HepG2 (cell line): Measurements from ENCODE around the gene CADM2.

Experiments used
- ETV6 ChIP-seq: sonication (generic); formaldehyde crosslinking; conservative IDR thresholded peaks from 2 replicates; pipeline ENCODE4 v1.4.0; 2020; ENCODE audit warnings: missing genetic modification reagents
- TF ChIP-seq, protein P1 (sequence below), 2 experiments: IDR thresholded peaks; 2 replicates each; pipeline ENCODE4 v1.6.1; 2011 to 2012; ENCODE audit warnings: low read length in 2 of 2, borderline replicate concordance in 1 of 2, low read depth in 1 of 2, mild to moderate bottlenecking in 1 of 2, moderate library complexity in 1 of 2
- TF ChIP-seq, protein P2 (sequence below): sonication (generic); formaldehyde crosslinking; conservative IDR thresholded peaks from 2 replicates; pipeline ENCODE4 v1.4.0; 2020; ENCODE audit warnings: missing genetic modification reagents
- TF ChIP-seq, protein P3 (sequence below): IDR thresholded peaks from 2 replicates; pipeline ENCODE4 v1.6.1; 2016

DNA sequence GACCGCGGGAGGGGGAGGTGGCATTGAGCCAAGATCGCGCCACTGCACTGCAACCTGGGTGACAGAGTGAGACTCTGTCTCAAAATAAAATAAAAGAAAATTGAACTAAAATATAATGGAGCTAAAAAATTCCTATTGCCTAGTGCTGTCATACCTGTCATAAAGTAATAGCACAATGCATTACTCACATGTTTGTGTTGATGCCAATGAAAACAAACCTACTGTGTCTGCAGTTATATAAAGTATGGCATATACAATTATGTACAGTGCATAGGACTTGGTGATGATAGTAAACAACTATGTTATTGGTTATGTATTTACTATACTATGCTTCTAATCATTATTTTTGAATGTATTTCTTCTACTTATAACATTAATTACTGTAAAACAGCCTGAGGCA, 411.6 kb downstream of the CADM2 start:
- TF ChIP-seq, protein P1, sequence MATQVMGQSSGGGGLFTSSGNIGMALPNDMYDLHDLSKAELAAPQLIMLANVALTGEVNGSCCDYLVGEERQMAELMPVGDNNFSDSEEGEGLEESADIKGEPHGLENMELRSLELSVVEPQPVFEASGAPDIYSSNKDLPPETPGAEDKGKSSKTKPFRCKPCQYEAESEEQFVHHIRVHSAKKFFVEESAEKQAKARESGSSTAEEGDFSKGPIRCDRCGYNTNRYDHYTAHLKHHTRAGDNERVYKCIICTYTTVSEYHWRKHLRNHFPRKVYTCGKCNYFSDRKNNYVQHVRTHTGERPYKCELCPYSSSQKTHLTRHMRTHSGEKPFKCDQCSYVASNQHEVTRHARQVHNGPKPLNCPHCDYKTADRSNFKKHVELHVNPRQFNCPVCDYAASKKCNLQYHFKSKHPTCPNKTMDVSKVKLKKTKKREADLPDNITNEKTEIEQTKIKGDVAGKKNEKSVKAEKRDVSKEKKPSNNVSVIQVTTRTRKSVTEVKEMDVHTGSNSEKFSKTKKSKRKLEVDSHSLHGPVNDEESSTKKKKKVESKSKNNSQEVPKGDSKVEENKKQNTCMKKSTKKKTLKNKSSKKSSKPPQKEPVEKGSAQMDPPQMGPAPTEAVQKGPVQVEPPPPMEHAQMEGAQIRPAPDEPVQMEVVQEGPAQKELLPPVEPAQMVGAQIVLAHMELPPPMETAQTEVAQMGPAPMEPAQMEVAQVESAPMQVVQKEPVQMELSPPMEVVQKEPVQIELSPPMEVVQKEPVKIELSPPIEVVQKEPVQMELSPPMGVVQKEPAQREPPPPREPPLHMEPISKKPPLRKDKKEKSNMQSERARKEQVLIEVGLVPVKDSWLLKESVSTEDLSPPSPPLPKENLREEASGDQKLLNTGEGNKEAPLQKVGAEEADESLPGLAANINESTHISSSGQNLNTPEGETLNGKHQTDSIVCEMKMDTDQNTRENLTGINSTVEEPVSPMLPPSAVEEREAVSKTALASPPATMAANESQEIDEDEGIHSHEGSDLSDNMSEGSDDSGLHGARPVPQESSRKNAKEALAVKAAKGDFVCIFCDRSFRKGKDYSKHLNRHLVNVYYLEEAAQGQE (IDR thresholded peaks at IDR 0.05; ENCODE audit: borderline replicate concordance in 1 of 2, low read depth in 1 of 2, low read length in 2 of 2) = no peak
- TF ChIP-seq ETV6 (CRISPR knock-in tag) = no peak
- TF ChIP-seq, protein P2, sequence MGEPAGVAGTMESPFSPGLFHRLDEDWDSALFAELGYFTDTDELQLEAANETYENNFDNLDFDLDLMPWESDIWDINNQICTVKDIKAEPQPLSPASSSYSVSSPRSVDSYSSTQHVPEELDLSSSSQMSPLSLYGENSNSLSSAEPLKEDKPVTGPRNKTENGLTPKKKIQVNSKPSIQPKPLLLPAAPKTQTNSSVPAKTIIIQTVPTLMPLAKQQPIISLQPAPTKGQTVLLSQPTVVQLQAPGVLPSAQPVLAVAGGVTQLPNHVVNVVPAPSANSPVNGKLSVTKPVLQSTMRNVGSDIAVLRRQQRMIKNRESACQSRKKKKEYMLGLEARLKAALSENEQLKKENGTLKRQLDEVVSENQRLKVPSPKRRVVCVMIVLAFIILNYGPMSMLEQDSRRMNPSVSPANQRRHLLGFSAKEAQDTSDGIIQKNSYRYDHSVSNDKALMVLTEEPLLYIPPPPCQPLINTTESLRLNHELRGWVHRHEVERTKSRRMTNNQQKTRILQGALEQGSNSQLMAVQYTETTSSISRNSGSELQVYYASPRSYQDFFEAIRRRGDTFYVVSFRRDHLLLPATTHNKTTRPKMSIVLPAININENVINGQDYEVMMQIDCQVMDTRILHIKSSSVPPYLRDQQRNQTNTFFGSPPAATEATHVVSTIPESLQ (CRISPR knock-in tag) = no peak
- TF ChIP-seq, protein P3, sequence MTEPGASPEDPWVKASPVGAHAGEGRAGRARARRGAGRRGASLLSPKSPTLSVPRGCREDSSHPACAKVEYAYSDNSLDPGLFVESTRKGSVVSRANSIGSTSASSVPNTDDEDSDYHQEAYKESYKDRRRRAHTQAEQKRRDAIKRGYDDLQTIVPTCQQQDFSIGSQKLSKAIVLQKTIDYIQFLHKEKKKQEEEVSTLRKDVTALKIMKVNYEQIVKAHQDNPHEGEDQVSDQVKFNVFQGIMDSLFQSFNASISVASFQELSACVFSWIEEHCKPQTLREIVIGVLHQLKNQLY = no peak
